HepG2 (cell line): ENCODE data around the gene PRCD. TPM values are rescaled to one million over a fixed set of nuclear protein-coding genes. Genes with fewer than 3 reads are reported as not detected.

Experiments
- CBX5 ChIP-seq: sonication (generic); formaldehyde crosslinking; IDR thresholded peaks from 2 replicates; pipeline ENCODE4 v1.4.0; 2020; ENCODE audit warnings: missing genetic modification reagents, borderline replicate concordance
- DPF2 ChIP-seq: sonication (generic); formaldehyde crosslinking; IDR thresholded peaks from 2 replicates; pipeline ENCODE4 v1.4.0; 2020; ENCODE audit warnings: mild to moderate bottlenecking, low read depth, missing genetic modification reagents, borderline replicate concordance
- FOXP4 ChIP-seq: sonication (generic); formaldehyde crosslinking; IDR thresholded peaks from 2 replicates; pipeline ENCODE4 v1.4.0; 2020; ENCODE audit warnings: missing genetic modification reagents
- HDAC6 ChIP-seq: fragments of 200-600 bp; sonication (generic); IDR thresholded peaks from 2 replicates; pipeline ENCODE4 v1.7.0; 2017; ENCODE audit warnings: mild to moderate bottlenecking, antibody characterized with exemption, low read length, low read depth
- HOXA9 ChIP-seq: sonication (generic); formaldehyde crosslinking; IDR thresholded peaks from 2 replicates; pipeline ENCODE4 v1.8.1; 2022; ENCODE audit warnings: missing genetic modification reagents, mild to moderate bottlenecking, moderate library complexity, borderline replicate concordance
- KDM3A ChIP-seq: IDR thresholded peaks from 2 replicates; pipeline ENCODE4 v1.6.1; 2018; ENCODE audit warnings: low read depth, missing compliant biosample characterization
- PLSCR1 ChIP-seq: sonication (generic); formaldehyde crosslinking; IDR thresholded peaks from 2 replicates; pipeline ENCODE4 v1.5.0; 2020; ENCODE audit warnings: missing genetic modification reagents, mild to moderate bottlenecking, borderline replicate concordance
- ZBTB10 ChIP-seq: sonication (generic); formaldehyde crosslinking; IDR thresholded peaks from 2 replicates; pipeline ENCODE4 v1.4.0; 2020; ENCODE audit warnings: missing genetic modification reagents, borderline replicate concordance
- ZBTB25 ChIP-seq: IDR thresholded peaks from 2 replicates; pipeline ENCODE4 v1.6.1; 2018; ENCODE audit warnings: missing genetic modification reagents
- ZNF44 ChIP-seq: sonication (generic); formaldehyde crosslinking; IDR thresholded peaks from 2 replicates; pipeline ENCODE4 v1.5.1; 2020; ENCODE audit warnings: mild to moderate bottlenecking, missing genetic modification reagents
- ZNF691 ChIP-seq: sonication (generic); formaldehyde crosslinking; IDR thresholded peaks from 2 replicates; pipeline ENCODE4 v1.4.0; 2020; ENCODE audit warnings: missing genetic modification reagents, low read depth, mild to moderate bottlenecking, borderline replicate concordance
- ZNF761 ChIP-seq: sonication (generic); formaldehyde crosslinking; conservative IDR thresholded peaks from 2 replicates; pipeline ENCODE4 v1.4.0; 2020; ENCODE audit warnings: mild to moderate bottlenecking, missing genetic modification reagents
- ZNF788 ChIP-seq: sonication (generic); formaldehyde crosslinking; IDR thresholded peaks from 2 replicates; pipeline ENCODE4 v1.5.0; 2020; ENCODE audit warnings: mild to moderate bottlenecking, missing genetic modification reagents, borderline replicate concordance
- polyA plus RNA-seq, 8 experiments: library from polyadenylated mRNA; depleted of rRNA in 3 of 8; stranded (reverse) in 7 of 8; unstranded in 1 of 8; fragments of >200 nt; fragmentation: Illumina TruSeq in 4 of 8; extraction: Trizol in 4 of 8; gene quantifications; 2 replicates each; pipeline versions ENCODE4 v1.2.1 to v1.2.3, GENCODE V29; 2011 to 2016; ENCODE audit warnings: low read depth in 4 of 8, missing spikeins in 1 of 8, mixed read lengths in 1 of 8; ENCODE audit not compliant: insufficient read depth in 1 of 8
- total RNA-seq, 5 experiments: library from RNA; depleted of rRNA; stranded (reverse); fragments of >200 nt; fragmentation: Illumina TruSeq; extraction: Trizol; gene quantifications; 2 replicates each; pipeline ENCODE4 v1.2.3, GENCODE V29; 2016; ENCODE audit warnings: low read depth in 1 of 5

Gene PRCD
- total and polyA plus RNA-seq, 2 of the 13 experiments (the other 11 are each of a cell fraction or from before 2014, with no cell fraction given): 0.51 TPM; not detected in 1

GRCh38 chr17:76501827-76502307 is 38.0 kb upstream of the PRCD start (continued):
- TF ChIP-seq FOXP4 (CRISPR knock-in tag) (peak; percentile 36; the same call in 1 of the 2 replicates), ZBTB25 (no peak), CBX5 (CRISPR knock-in tag) (no peak; the same call in 1 of the 2 replicates), KDM3A (CRISPR knock-in tag) (no peak), PLSCR1 (CRISPR knock-in tag) (no peak), ZNF691 (CRISPR knock-in tag) (peak; percentile 60; the same call in 1 of the 2 replicates), ZBTB10 (CRISPR knock-in tag) (no peak), ZNF788 (peak; percentile 46; the same call in 1 of the 2 replicates), ZNF761 (CRISPR knock-in tag) (0 out of 2 replicates have a peak, but pooled peaks have one; percentile 43), DPF2 (CRISPR knock-in tag) (peak; percentile 24; the same call in 1 of the 2 replicates), HOXA9 (CRISPR knock-in tag) (no peak), ZNF44 (CRISPR knock-in tag) (peak; percentile 86), HDAC6 (no peak)
